ENCODE results near the gene ADAM12.

ADAM12 gene

DNA sequence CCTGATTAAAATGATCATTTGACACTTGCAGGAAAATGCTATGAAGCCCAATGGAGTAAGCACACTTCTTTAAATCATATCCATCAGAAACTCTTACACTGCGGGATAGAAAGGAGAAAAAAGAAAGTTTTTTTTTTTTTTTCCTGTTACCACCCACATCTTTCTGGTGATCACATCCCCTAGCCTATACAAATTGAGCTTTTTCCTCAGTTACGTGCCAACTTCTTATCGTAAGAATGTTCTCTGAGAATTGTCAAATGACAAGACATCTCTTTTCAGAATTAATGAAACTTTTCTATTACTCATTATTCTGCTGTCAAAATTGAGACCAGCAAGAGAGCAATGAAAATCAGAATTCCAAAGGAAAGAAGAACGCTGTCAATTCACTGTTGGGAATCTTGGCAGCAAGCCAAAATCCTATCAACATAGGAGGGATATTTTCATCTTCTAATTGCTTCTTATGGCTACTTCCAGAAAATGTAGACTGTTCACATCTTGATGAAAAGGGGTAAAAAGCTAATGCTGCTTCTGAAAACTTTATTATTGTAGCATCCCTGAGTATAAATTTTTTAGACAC lies 179.5 kb downstream of the ADAM12 start:
- Histone ChIP-seq H3K4me1 (ENCODE audit: control insufficient read depth in 1 of 2, insufficient read depth in 1 of 2, low read depth in 1 of 2, low read length in 1 of 2) (no peaks in the 10 kb centered on the region), H3K9me3 (no peaks in the 10 kb centered on the region), H3K36me3 (no peaks in the 10 kb centered on the region), H3K4me3 (ENCODE audit: low read depth in 1 of 2, low read length in 1 of 2) (no peak overlapping the region), H3K27me3 (no peaks in the 10 kb centered on the region), H3K27ac (no peak overlapping the region)
- no peak for TF ChIP-seq CTCF (IDR thresholded peaks at IDR 0.05)

GRCh38 chr10:126207851-126208250 lies 180.4 kb downstream of the ADAM12 start:
- H3K27me3 ChIP-seq: no peaks in the 10 kb centered on the region
- H3K27ac ChIP-seq: no peak overlapping the region
- no peak for TF ChIP-seq CTCF (IDR thresholded peaks at IDR 0.05)
- H3K4me1 ChIP-seq (ENCODE audit: control insufficient read depth in 1 of 2, insufficient read depth in 1 of 2, low read depth in 1 of 2, low read length in 1 of 2): no peaks in the 10 kb centered on the region
- H3K9me3 ChIP-seq: no peaks in the 10 kb centered on the region
- H3K36me3 ChIP-seq: no peaks in the 10 kb centered on the region
- no peak overlapping the region for H3K4me3 ChIP-seq (ENCODE audit: low read depth in 1 of 2, low read length in 1 of 2)

- Histone ChIP-seq H3K4me3 (ENCODE audit: low read depth in 1 of 2, low read length in 1 of 2) (no peak overlapping the region), H3K36me3 (no peaks in the 10 kb centered on the region), H3K27me3 (no peaks in the 10 kb centered on the region), H3K27ac (no peak overlapping the region), H3K4me1 (ENCODE audit: control insufficient read depth in 1 of 2, insufficient read depth in 1 of 2, low read depth in 1 of 2, low read length in 1 of 2) (no peaks in the 10 kb centered on the region), H3K9me3 (no peaks in the 10 kb centered on the region)
- TF ChIP-seq CTCF (IDR thresholded peaks at IDR 0.05): no peak
Observed at GRCh38 chr10:126207313-126207771, 180.9 kb downstream of the ADAM12 start.

GRCh38 chr10:126205486-126206205 lies 182.6 kb downstream of the ADAM12 start:
- H3K27ac ChIP-seq: no peak overlapping the region

GRCh38 chr10:126204320-126204719 lies 184.0 kb downstream of the ADAM12 start:
- no peak for TF ChIP-seq CTCF (IDR thresholded peaks at IDR 0.05)
- H3K27ac ChIP-seq: no peak overlapping the region
- H3K4me1 ChIP-seq (ENCODE audit: control insufficient read depth in 1 of 2, insufficient read depth in 1 of 2, low read depth in 1 of 2, low read length in 1 of 2): no peaks in the 10 kb centered on the region
- no peaks in the 10 kb centered on the region for H3K9me3 ChIP-seq
- H3K27me3 ChIP-seq: no peaks in the 10 kb centered on the region
- H3K36me3 ChIP-seq: no peaks in the 10 kb centered on the region
- no peak overlapping the region for H3K4me3 ChIP-seq (ENCODE audit: low read depth in 1 of 2, low read length in 1 of 2)

More at GRCh38 chr10:126205486-126206205, 182.6 kb downstream of the ADAM12 start:
- Histone ChIP-seq H3K36me3 (no peaks in the 10 kb centered on the region), H3K27me3 (no peaks in the 10 kb centered on the region), H3K4me3 (ENCODE audit: low read depth in 1 of 2, low read length in 1 of 2) (no peak overlapping the region), H3K9me3 (no peaks in the 10 kb centered on the region), H3K4me1 (ENCODE audit: control insufficient read depth in 1 of 2, insufficient read depth in 1 of 2, low read depth in 1 of 2, low read length in 1 of 2) (no peaks in the 10 kb centered on the region)
- TF ChIP-seq CTCF (IDR thresholded peaks at IDR 0.05): no peak

Data from neutrophil (primary cell).